Liver (tissue), 9 donors: Measurements from ENCODE around the gene VWA7. TPM values are rescaled to one million over a fixed set of nuclear protein-coding genes. Genes with fewer than 3 reads are reported as not detected.

Source experiments
- DNase-seq: peaks from one replicate; pipeline ENCODE4 v3.0.0-alpha.2; 2017; ENCODE audit warnings: low spot score
- H3K27ac ChIP-seq, 2 donors: one replicate each; pipeline ENCODE4 v1.7.0; 2013; ENCODE audit warnings: inconsistent platforms in 2 of 2, low read length in 2 of 2, control low read depth in 1 of 2, low read depth in 1 of 2, mild to moderate bottlenecking in 1 of 2
- H3K27me3 ChIP-seq, 4 donors: one replicate each; pipeline versions ENCODE4 v1.6.1 to v1.7.0; 2013; ENCODE audit warnings: low read length in 3 of 4, inconsistent platforms in 1 of 4, mild to moderate bottlenecking in 1 of 4, moderate library complexity in 1 of 4; ENCODE audit not compliant: control insufficient read depth in 4 of 4, insufficient read depth in 4 of 4
- H3K36me3 ChIP-seq, 4 donors: one replicate each; pipeline versions ENCODE4 v1.6.1 to v1.7.0; 2013; ENCODE audit warnings: low read length in 3 of 4, mild to moderate bottlenecking in 3 of 4, low read depth in 1 of 4, moderate library complexity in 1 of 4; ENCODE audit not compliant: control insufficient read depth in 4 of 4, insufficient read depth in 3 of 4
- H3K4me1 ChIP-seq, 4 donors: one replicate each; pipeline versions ENCODE4 v1.6.1 to v1.7.0; 2013; ENCODE audit warnings: low read length in 3 of 4, mild to moderate bottlenecking in 3 of 4, moderate library complexity in 1 of 4; ENCODE audit not compliant: control insufficient read depth in 4 of 4, insufficient read depth in 4 of 4
- H3K4me3 ChIP-seq, 3 donors: one replicate each; pipeline versions ENCODE4 v1.6.1 to v1.7.0; 2013; ENCODE audit warnings: low read length in 3 of 3, control low read depth in 1 of 3, low read depth in 1 of 3, mild to moderate bottlenecking in 1 of 3
- H3K9ac ChIP-seq, 2 donors: one replicate each; pipeline ENCODE4 v1.7.0; 2013; ENCODE audit warnings: low read length in 2 of 2, mild to moderate bottlenecking in 2 of 2, moderate library complexity in 2 of 2, control low read depth in 1 of 2, low read depth in 1 of 2
- H3K9me3 ChIP-seq, 4 donors: one replicate each; pipeline versions ENCODE4 v1.6.1 to v1.7.0; 2013; ENCODE audit warnings: low read length in 3 of 4; ENCODE audit not compliant: control insufficient read depth in 4 of 4
- FOXA1 ChIP-seq: IDR thresholded peaks from 2 replicates; pipeline ENCODE4 v1.6.1; 2016; ENCODE audit warnings: antibody characterized with exemption
- FOXA2 ChIP-seq: IDR thresholded peaks from 2 replicates; pipeline ENCODE4 v1.6.1; 2016; ENCODE audit warnings: antibody characterized with exemption
- GABPA ChIP-seq, 2 donors: IDR thresholded peaks in 1 of 2; conservative IDR thresholded peaks in 1 of 2; 2 replicates each; pipeline ENCODE4 v1.6.1; 2016; ENCODE audit warnings: antibody characterized with exemption in 2 of 2, mild to moderate bottlenecking in 1 of 2, moderate library complexity in 1 of 2
- HNF4A ChIP-seq, 2 donors: conservative IDR thresholded peaks; 2 replicates each; pipeline ENCODE4 v1.6.1; 2016; ENCODE audit warnings: antibody characterized with exemption in 2 of 2, mild to moderate bottlenecking in 2 of 2
- HNF4G ChIP-seq: IDR thresholded peaks from 2 replicates; pipeline ENCODE4 v1.6.1; 2016; ENCODE audit warnings: antibody characterized with exemption
- JUND ChIP-seq, 2 donors: IDR thresholded peaks; 2 replicates each; pipeline ENCODE4 v1.6.1; 2016; ENCODE audit warnings: antibody characterized with exemption in 2 of 2
- NR2F2 ChIP-seq: IDR thresholded peaks from 2 replicates; pipeline ENCODE4 v1.6.1; 2016; ENCODE audit warnings: antibody characterized with exemption
- RAD21 ChIP-seq, 2 donors: IDR thresholded peaks; 2 replicates each; pipeline ENCODE4 v1.6.1; 2016; ENCODE audit warnings: antibody characterized with exemption in 2 of 2, mild to moderate bottlenecking in 2 of 2
- RXRA ChIP-seq, 2 donors: IDR thresholded peaks; 2 replicates each; pipeline ENCODE4 v1.6.1; 2017 to 2018; ENCODE audit warnings: antibody characterized with exemption in 2 of 2, mild to moderate bottlenecking in 1 of 2
- SP1 ChIP-seq: IDR thresholded peaks from 2 replicates; pipeline ENCODE4 v1.6.1; 2018; ENCODE audit warnings: antibody characterized with exemption, mild to moderate bottlenecking
- TAF1 ChIP-seq: conservative IDR thresholded peaks from 2 replicates; pipeline ENCODE4 v1.6.1; 2016; ENCODE audit warnings: antibody characterized with exemption, mild to moderate bottlenecking
- YY1 ChIP-seq: IDR thresholded peaks from 2 replicates; pipeline ENCODE4 v1.6.1; 2016; ENCODE audit warnings: antibody characterized with exemption, mild to moderate bottlenecking
- WGBS: extraction: QIAGEN DNeasy Blood & Tissue Kit; methylation state at CpG from one replicate; pipeline ENCODE4 v1.1.7; 2013; 5-methylcytosine and 5-hydroxymethylcytosine counted together
- polyA plus RNA-seq, 2 donors: library from polyadenylated mRNA; stranded (reverse) in 1 of 2; unstranded in 1 of 2; fragments of 200-250 nt in 1 of 2; fragments of >200 nt in 1 of 2; fragmentation: Nextera tagmentation in 1 of 2; extraction: Ambion mirVana in 1 of 2; gene quantifications; one replicate each; pipeline versions ENCODE4 v1.2.1 to v1.2.3, GENCODE V29; 2013 to 2015
- total RNA-seq, 2 donors: library from RNA; depleted of rRNA; stranded (reverse); fragments of >200 nt; gene quantifications; one replicate each; pipeline ENCODE4 v1.2.3, GENCODE V29; 2014
- TF ChIP-seq, protein P1 (sequence below): IDR thresholded peaks from 2 replicates; pipeline ENCODE4 v1.6.1; 2016; ENCODE audit warnings: antibody characterized with exemption
- TF ChIP-seq, protein P2 (sequence below): IDR thresholded peaks from 2 replicates; pipeline ENCODE4 v1.6.1; 2016; ENCODE audit warnings: antibody characterized with exemption
- TF ChIP-seq, protein P3 (sequence below): IDR thresholded peaks from 2 replicates; pipeline ENCODE4 v1.6.1; 2016; ENCODE audit warnings: antibody characterized with exemption, mild to moderate bottlenecking
- TF ChIP-seq, protein P4 (sequence below): fragments of 150-350 bp; IDR thresholded peaks from 2 replicates; pipeline ENCODE4 v1.5.1; 2017; ENCODE audit warnings: improper control_type of control experiment, low read depth, low read length; ENCODE audit not compliant: missing input control
- donor health status: healthy.
- donor health status: healthy.
- donor health status: healthy.
- donor health status: healthy.
- donor health status: healthy.

VWA7 gene
- total and polyA plus RNA-seq, 4 donors = 0.17 to 2.0 (median 0.92) TPM

DNA sequence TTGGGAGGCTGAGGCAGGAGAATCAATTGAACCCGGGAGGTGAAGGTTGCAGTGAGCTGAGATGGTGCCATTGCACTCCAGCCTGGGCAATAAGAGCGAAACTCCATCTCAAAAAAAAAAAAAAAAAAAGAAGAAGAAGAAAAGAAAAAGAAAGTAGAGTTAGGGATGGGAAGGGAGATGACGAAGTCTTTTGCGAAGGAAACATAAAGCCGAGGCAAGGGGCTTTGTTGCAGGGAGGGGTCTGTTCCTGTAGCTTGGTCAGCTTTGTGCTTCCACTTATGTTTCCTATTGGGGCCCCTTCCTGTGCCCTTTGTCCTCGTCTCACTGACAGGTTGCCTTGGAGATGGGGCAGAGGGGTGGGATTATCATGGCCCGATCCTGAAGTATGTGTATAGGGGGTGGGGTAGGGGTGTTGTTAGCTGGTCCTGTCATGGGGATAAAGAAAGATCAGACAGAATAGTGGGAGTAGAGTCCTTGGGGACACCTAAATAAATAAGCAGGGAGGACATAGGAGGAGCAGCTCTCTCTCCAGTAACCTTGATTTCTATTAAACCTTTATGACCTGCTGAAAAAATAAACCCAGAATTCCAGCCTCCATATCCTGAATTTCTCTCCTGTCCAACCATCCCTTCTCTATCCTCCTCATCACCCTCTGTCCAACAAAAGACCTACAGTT is 39.7 kb downstream of the VWA7 start:
- H3K27ac ChIP-seq = peak overlapping the region; percentile 90 to 96
- peaks cover 22 to 60% (median 46%) of the 10 kb centered on the region in 4 donors for H3K4me1 ChIP-seq
- TF ChIP-seq HNF4G = no peak
- TF ChIP-seq RAD21 (IDR thresholded peaks at IDR 0.05) = no peak
- no peak for TF ChIP-seq NR2F2
- no peak for TF ChIP-seq FOXA2
- TF ChIP-seq TAF1 = no peak
- no peak for TF ChIP-seq GABPA (IDR thresholded peaks at IDR 0.05 in 1 of 2, conservative IDR thresholded peaks at IDR 0.05 in 1 of 2)
- TF ChIP-seq HNF4A (conservative IDR thresholded peaks at IDR 0.05) = peak in 1 of 2 donors; percentile 12
- TF ChIP-seq, protein P1, sequence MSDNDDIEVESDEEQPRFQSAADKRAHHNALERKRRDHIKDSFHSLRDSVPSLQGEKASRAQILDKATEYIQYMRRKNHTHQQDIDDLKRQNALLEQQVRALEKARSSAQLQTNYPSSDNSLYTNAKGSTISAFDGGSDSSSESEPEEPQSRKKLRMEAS = no peak
- TF ChIP-seq, protein P2, sequence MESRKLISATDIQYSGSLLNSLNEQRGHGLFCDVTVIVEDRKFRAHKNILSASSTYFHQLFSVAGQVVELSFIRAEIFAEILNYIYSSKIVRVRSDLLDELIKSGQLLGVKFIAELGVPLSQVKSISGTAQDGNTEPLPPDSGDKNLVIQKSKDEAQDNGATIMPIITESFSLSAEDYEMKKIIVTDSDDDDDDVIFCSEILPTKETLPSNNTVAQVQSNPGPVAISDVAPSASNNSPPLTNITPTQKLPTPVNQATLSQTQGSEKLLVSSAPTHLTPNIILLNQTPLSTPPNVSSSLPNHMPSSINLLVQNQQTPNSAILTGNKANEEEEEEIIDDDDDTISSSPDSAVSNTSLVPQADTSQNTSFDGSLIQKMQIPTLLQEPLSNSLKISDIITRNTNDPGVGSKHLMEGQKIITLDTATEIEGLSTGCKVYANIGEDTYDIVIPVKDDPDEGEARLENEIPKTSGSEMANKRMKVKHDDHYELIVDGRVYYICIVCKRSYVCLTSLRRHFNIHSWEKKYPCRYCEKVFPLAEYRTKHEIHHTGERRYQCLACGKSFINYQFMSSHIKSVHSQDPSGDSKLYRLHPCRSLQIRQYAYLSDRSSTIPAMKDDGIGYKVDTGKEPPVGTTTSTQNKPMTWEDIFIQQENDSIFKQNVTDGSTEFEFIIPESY = peak; percentile 25
- TF ChIP-seq, protein P3, sequence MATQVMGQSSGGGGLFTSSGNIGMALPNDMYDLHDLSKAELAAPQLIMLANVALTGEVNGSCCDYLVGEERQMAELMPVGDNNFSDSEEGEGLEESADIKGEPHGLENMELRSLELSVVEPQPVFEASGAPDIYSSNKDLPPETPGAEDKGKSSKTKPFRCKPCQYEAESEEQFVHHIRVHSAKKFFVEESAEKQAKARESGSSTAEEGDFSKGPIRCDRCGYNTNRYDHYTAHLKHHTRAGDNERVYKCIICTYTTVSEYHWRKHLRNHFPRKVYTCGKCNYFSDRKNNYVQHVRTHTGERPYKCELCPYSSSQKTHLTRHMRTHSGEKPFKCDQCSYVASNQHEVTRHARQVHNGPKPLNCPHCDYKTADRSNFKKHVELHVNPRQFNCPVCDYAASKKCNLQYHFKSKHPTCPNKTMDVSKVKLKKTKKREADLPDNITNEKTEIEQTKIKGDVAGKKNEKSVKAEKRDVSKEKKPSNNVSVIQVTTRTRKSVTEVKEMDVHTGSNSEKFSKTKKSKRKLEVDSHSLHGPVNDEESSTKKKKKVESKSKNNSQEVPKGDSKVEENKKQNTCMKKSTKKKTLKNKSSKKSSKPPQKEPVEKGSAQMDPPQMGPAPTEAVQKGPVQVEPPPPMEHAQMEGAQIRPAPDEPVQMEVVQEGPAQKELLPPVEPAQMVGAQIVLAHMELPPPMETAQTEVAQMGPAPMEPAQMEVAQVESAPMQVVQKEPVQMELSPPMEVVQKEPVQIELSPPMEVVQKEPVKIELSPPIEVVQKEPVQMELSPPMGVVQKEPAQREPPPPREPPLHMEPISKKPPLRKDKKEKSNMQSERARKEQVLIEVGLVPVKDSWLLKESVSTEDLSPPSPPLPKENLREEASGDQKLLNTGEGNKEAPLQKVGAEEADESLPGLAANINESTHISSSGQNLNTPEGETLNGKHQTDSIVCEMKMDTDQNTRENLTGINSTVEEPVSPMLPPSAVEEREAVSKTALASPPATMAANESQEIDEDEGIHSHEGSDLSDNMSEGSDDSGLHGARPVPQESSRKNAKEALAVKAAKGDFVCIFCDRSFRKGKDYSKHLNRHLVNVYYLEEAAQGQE = no peak
- TF ChIP-seq RXRA (IDR thresholded peaks at IDR 0.05) = no peak
- peak overlapping the region in 1 of 2 donors; percentile 74 for H3K9ac ChIP-seq
- peak; percentile 68 for DNase-seq
- 46% methylated on average over 7 of the region's 7 CpGs for WGBS
- H3K4me3 ChIP-seq = no peak overlapping the region
- peaks cover 3 to 11% (median 10%) of the 10 kb centered on the region in 4 donors for H3K36me3 ChIP-seq
- no peaks in the 10 kb centered on the region for H3K9me3 ChIP-seq
- H3K27me3 ChIP-seq = no peaks in the 10 kb centered on the region

DNA sequence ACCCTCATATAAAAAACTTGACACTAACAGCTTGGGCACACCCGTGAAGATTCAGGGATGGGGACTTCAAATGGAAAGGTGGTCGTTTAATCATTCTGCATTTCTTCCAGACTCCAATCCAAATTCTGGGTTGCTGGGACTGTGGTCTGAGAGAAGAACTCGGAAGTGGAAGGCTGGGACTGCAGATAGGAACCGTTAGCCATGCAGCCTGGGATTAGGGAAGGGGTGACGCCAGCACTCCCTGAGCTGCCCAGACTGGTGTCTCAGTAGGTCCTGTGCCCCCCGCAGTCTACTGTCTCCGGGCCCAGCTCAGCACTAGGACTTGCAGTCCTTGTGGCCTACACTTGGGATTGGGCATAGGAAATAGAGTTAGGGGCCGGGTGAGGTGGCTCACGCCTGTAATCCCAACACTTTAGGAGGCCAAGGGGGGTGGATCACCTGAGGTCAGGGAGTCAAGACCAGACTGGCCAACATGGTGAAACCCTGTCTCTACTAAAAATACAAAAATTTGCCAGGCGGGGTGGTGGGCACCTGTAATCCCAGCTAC is 40.3 kb downstream of the VWA7 start:
- DNase-seq = no peak
- no peaks in the 10 kb centered on the region for H3K27me3 ChIP-seq
- peaks cover 4 to 17% (median 16%) of the 10 kb centered on the region in 4 donors for H3K36me3 ChIP-seq
- peak overlapping the region in 1 of 2 donors; percentile 98 for H3K9ac ChIP-seq
- H3K27ac ChIP-seq = peak overlapping the region; percentile 90 to 96
- peak overlapping the region; percentile 53 to 84 (median 80) for H3K4me3 ChIP-seq
- TF ChIP-seq TAF1 = no peak
- TF ChIP-seq FOXA1 = no peak
- no peak for TF ChIP-seq HNF4G
- TF ChIP-seq, protein P4, sequence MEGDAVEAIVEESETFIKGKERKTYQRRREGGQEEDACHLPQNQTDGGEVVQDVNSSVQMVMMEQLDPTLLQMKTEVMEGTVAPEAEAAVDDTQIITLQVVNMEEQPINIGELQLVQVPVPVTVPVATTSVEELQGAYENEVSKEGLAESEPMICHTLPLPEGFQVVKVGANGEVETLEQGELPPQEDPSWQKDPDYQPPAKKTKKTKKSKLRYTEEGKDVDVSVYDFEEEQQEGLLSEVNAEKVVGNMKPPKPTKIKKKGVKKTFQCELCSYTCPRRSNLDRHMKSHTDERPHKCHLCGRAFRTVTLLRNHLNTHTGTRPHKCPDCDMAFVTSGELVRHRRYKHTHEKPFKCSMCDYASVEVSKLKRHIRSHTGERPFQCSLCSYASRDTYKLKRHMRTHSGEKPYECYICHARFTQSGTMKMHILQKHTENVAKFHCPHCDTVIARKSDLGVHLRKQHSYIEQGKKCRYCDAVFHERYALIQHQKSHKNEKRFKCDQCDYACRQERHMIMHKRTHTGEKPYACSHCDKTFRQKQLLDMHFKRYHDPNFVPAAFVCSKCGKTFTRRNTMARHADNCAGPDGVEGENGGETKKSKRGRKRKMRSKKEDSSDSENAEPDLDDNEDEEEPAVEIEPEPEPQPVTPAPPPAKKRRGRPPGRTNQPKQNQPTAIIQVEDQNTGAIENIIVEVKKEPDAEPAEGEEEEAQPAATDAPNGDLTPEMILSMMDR = no peak
- TF ChIP-seq HNF4A (conservative IDR thresholded peaks at IDR 0.05) = no peak
- TF ChIP-seq YY1 = no peak
- no peak for TF ChIP-seq NR2F2
- no peak for TF ChIP-seq RXRA (IDR thresholded peaks at IDR 0.05)
- TF ChIP-seq SP1 = no peak
- no peak for TF ChIP-seq JUND (IDR thresholded peaks at IDR 0.05)
- TF ChIP-seq, protein P1 = no peak
- TF ChIP-seq GABPA (IDR thresholded peaks at IDR 0.05 in 1 of 2, conservative IDR thresholded peaks at IDR 0.05 in 1 of 2) = no peak
- H3K9me3 ChIP-seq = no peaks in the 10 kb centered on the region
- WGBS = 51% methylated on average over 10 of the region's 10 CpGs
- H3K4me1 ChIP-seq = peaks cover 22 to 63% (median 47%) of the 10 kb centered on the region in 4 donors
